ENCODE data around the gene SURF6.

DNA sequence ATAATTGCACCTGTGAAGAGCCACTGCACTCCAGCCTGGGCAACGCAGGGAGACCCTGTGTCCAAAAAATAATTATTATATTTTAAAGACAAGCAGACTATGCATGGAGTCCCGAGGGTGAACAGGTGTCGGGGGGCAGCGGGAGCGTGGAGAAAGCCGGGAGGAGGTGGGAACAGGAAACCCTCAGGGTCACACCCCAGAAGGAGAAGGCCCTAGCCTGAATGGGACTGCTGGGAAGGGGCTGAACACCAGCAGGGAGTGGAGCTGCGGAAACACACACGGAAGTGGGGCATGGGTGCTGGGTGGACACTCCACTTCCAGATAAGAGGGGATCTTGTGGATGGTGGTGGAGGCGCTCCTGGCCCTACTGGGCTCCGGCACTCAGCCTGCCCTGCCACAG, 12.8 kb downstream of the SURF6 start:
- no peak for TF ChIP-seq CTCF (IDR thresholded peaks at IDR 0.05)
- no peak for TF ChIP-seq EP300 (IDR thresholded peaks at IDR 0.05)
- TF ChIP-seq POLR2A (IDR thresholded peaks at IDR 0.05), result no peak
